Measurements from ENCODE around the gene KRCC1. TPM values are rescaled to one million over a fixed set of nuclear protein-coding genes. Genes with fewer than 3 reads are reported as not detected.

Gene KRCC1
- polyA plus RNA-seq, 3 donors = 10.8 to 31.6 (median 24.7) TPM

DNA sequence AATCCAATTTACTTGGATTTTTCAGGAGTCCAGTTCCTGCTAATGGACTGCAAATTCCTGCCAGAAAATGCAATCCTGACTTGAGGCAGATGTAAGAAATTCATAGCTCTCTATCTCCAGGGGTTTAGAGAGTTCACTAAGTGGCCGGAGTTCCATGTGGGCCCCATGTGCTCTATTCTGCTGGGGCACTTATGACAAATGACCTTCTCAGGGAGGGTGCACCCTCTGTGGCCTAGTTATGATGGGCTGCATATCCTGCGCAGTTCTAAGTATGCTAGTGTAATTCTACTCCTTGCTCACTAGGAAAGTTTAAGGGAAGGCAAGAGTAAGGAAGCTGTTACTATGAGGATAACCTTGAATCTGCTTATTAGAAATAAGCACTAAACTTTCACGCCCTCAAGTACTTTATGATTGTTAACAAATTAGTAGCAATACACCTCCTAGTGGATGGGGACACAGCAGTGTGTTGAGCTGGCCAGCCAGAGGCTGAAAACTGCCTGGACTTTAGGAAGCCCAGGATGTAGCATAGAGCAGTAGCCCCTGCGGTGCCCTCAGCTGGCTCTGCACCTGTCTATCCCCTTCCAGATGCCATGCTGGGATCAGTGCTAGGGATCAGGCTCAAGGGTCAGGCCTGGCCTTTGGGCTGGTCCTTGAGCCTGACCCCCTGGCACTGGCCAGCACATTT is 26.5 kb upstream of the KRCC1 start:
- Histone ChIP-seq H3K27ac (ENCODE audit: low read depth in 1 of 2, low read length in 2 of 2) (no peak overlapping the region), H4K20me1 (ENCODE audit: insufficient read depth, low read length) (no peaks in the 10 kb centered on the region), H3K9ac (ENCODE audit: insufficient read depth, low read length, poor library complexity, severe bottlenecking) (no peak overlapping the region), H3K36me3 (replicated peaks in 1 of 2; ENCODE audit: control insufficient read depth in 1 of 2, insufficient read depth in 2 of 2, low read length in 2 of 2) (no peaks in the 10 kb centered on the region), H3K9me3 (replicated peaks in 1 of 2; ENCODE audit: control insufficient read depth in 1 of 2, insufficient read depth in 1 of 2, low read length in 2 of 2) (no peaks in the 10 kb centered on the region), H3K4me1 (ENCODE audit: control insufficient read depth in 1 of 2, insufficient read depth in 2 of 2, low read length in 2 of 2) (no peaks in the 10 kb centered on the region), H2AFZ (ENCODE audit: insufficient read depth, low read depth, low read length, poor library complexity, severe bottlenecking) (no peak overlapping the region), H3K27me3 (ENCODE audit: control insufficient read depth in 2 of 2, insufficient read depth in 2 of 2, low read length in 2 of 2) (no peaks in the 10 kb centered on the region), H3K4me2 (replicated peaks; ENCODE audit: extremely low read depth, low read length, poor library complexity, severe bottlenecking) (no peak overlapping the region), H3K4me3 (replicated peaks in 1 of 3; ENCODE audit: low read depth in 2 of 3, low read length in 3 of 3) (no peak overlapping the region), H3K79me2 (ENCODE audit: insufficient read depth, low read length) (no peaks in the 10 kb centered on the region)
- TF ChIP-seq, protein P1, sequence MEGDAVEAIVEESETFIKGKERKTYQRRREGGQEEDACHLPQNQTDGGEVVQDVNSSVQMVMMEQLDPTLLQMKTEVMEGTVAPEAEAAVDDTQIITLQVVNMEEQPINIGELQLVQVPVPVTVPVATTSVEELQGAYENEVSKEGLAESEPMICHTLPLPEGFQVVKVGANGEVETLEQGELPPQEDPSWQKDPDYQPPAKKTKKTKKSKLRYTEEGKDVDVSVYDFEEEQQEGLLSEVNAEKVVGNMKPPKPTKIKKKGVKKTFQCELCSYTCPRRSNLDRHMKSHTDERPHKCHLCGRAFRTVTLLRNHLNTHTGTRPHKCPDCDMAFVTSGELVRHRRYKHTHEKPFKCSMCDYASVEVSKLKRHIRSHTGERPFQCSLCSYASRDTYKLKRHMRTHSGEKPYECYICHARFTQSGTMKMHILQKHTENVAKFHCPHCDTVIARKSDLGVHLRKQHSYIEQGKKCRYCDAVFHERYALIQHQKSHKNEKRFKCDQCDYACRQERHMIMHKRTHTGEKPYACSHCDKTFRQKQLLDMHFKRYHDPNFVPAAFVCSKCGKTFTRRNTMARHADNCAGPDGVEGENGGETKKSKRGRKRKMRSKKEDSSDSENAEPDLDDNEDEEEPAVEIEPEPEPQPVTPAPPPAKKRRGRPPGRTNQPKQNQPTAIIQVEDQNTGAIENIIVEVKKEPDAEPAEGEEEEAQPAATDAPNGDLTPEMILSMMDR (IDR thresholded peaks at IDR 0.05) = no peak
- no peak for DNase-seq
- Mint-ChIP-seq H3K27me3 (ENCODE audit: low read depth in 3 of 3) (peaks cover 1 to 2% (median 1%) of the 10 kb centered on the region in 3 donors), H3K36me3 (no peaks in the 10 kb centered on the region), H3K27ac (no peak overlapping the region), H3K9me3 (no peaks in the 10 kb centered on the region), H3K4me1 (no peaks in the 10 kb centered on the region), H3K4me3 (no peak overlapping the region)
- intact Hi-C loops (cut with micrococcal nuclease) = no loop called here
- 100% methylated on average over 2 of the region's 4 CpGs for WGBS (ENCODE audit: insufficient coverage)

DNA sequence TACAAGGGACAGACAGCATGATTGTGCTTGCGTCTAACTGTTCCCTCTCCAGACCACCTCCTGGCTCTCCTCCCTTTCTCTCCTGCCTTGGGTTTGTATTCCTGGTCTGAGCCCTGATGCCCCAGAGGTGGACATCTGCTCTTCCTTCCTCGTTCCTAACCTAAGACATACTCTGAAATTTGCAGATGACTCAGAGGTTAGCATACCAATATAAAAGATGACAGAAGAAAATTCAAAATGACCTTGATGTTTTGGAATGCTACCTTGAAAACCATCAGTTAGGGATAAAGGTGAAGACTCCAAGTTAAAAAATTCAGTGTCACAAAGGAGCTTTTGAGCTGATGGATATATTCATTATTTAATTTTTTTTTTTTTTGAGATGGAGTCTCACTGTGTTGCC is 25.0 kb upstream of the KRCC1 start:
- no CpG with 5 or more reads among the region's 2 CpGs for WGBS (ENCODE audit: insufficient coverage)
- no peaks in the 10 kb centered on the region for H3K36me3 Mint-ChIP-seq
- H3K9me3 ChIP-seq (replicated peaks in 1 of 2; ENCODE audit: control insufficient read depth in 1 of 2, insufficient read depth in 1 of 2, low read length in 2 of 2) = no peaks in the 10 kb centered on the region
- no peak overlapping the region for H3K4me2 ChIP-seq (replicated peaks; ENCODE audit: extremely low read depth, low read length, poor library complexity, severe bottlenecking)
- no peak overlapping the region for H2AFZ ChIP-seq (ENCODE audit: insufficient read depth, low read depth, low read length, poor library complexity, severe bottlenecking)
- DNase-seq = no peak
- intact Hi-C loops (cut with micrococcal nuclease) = no loop called here
- H3K27ac Mint-ChIP-seq = no peak overlapping the region
- no peaks in the 10 kb centered on the region for H3K36me3 ChIP-seq (replicated peaks in 1 of 2; ENCODE audit: control insufficient read depth in 1 of 2, insufficient read depth in 2 of 2, low read length in 2 of 2)
- peaks cover 3% of the 10 kb centered on the region for H3K4me1 Mint-ChIP-seq
- H3K9me3 Mint-ChIP-seq = no peaks in the 10 kb centered on the region
- TF ChIP-seq, protein P1 (IDR thresholded peaks at IDR 0.05) = no peak
- H3K79me2 ChIP-seq (ENCODE audit: insufficient read depth, low read length) = no peaks in the 10 kb centered on the region
- H3K4me3 ChIP-seq (replicated peaks in 1 of 3; ENCODE audit: low read depth in 2 of 3, low read length in 3 of 3) = no peak overlapping the region
- H3K27ac ChIP-seq (ENCODE audit: low read depth in 1 of 2, low read length in 2 of 2) = no peak overlapping the region
- no peak overlapping the region for H3K9ac ChIP-seq (ENCODE audit: insufficient read depth, low read length, poor library complexity, severe bottlenecking)
- H3K4me1 ChIP-seq (ENCODE audit: control insufficient read depth in 1 of 2, insufficient read depth in 2 of 2, low read length in 2 of 2) = peaks cover 0 to under 1% of the 10 kb centered on the region in 2 donors
- no peaks in the 10 kb centered on the region for H4K20me1 ChIP-seq (ENCODE audit: insufficient read depth, low read length)
- H3K27me3 Mint-ChIP-seq (ENCODE audit: low read depth in 3 of 3) = peaks cover 1 to 2% (median 1%) of the 10 kb centered on the region in 3 donors
- no peak overlapping the region for H3K4me3 Mint-ChIP-seq
- no peaks in the 10 kb centered on the region for H3K27me3 ChIP-seq (ENCODE audit: control insufficient read depth in 2 of 2, insufficient read depth in 2 of 2, low read length in 2 of 2)
